B cell (primary cell): ENCODE measurements around the gene MSTN. TPM values are rescaled to one million over a fixed set of nuclear protein-coding genes. Genes with fewer than 3 reads are reported as not detected.
"Not testable (repeated sequence)": the region's sequence is repeated elsewhere in the genome, so short reads cannot be mapped to it uniquely, and the experiment has no call there.

Experiments
- ATAC-seq: fragments of 200-7000 bp; cut with Tn5 transposase; one replicate; pipeline ENCODE4 v1.10.0; 2021; ENCODE audit warnings: low read depth, mild to moderate bottlenecking, moderate number of reproducible peaks, moderate library complexity
- CTCF ChIA-PET: fragments of 350-600 bp; sonication (Branson Sonifier 250); formaldehyde crosslinking; loops from one replicate; lab custom pipeline; 2021; ENCODE audit warnings: antibody characterized with exemption, inconsistent platforms; lab: Charles Lee
- POLR2A ChIA-PET: fragments of 350-600 bp; sonication (Branson Sonifier 250); formaldehyde crosslinking; loops from one replicate; lab custom pipeline; 2021; ENCODE audit warnings: antibody characterized with exemption; lab: Charles Lee
- DNase-seq: peaks from one replicate; pipeline ENCODE4 v3.0.0; 2013
- H2AFZ ChIP-seq: 2 replicates; pipeline ENCODE4 v1.6.1; 2012; ENCODE audit warnings: mild to moderate bottlenecking, low read depth, low read length; ENCODE audit not compliant: insufficient read depth, poor library complexity, severe bottlenecking
- H3K27ac ChIP-seq, 2 donors: 1 replicate in 1 of 2; 2 replicates in 1 of 2; pipeline ENCODE4 v1.5.1; 2012 to 2013; ENCODE audit warnings: low read length in 2 of 2, mild to moderate bottlenecking in 2 of 2, moderate library complexity in 1 of 2
- H3K27me3 ChIP-seq, 4 experiments: fragments of 200-600 bp in 1 of 4; sonication (generic) in 1 of 4; replicated peaks in 1 of 4; 1 replicate in 2 of 4; 2 replicates in 2 of 4; pipeline versions ENCODE4 v1.6.1 to v1.7.0; 2013 to 2016; ENCODE audit warnings: low read length in 3 of 4, mild to moderate bottlenecking in 2 of 4, mixed read lengths in 1 of 4, moderate library complexity in 1 of 4; ENCODE audit not compliant: insufficient read depth in 4 of 4, control insufficient read depth in 3 of 4; ENCODE audit errors: control extremely low read depth in 1 of 4
- H3K36me3 ChIP-seq, 2 experiments: replicated peaks in 1 of 2; 1 replicate in 1 of 2; 2 replicates in 1 of 2; pipeline versions ENCODE4 v1.6.1 to v1.7.1; 2013; ENCODE audit warnings: low read length in 1 of 2; ENCODE audit not compliant: insufficient read depth in 2 of 2, control insufficient read depth in 1 of 2; ENCODE audit errors: control extremely low read depth in 1 of 2, extremely low read depth in 1 of 2
- H3K4me1 ChIP-seq, 2 donors: fragments of 200-600 bp in 1 of 2; sonication (generic) in 1 of 2; 1 replicate in 1 of 2; 2 replicates in 1 of 2; pipeline versions ENCODE4 v1.5.1 to v1.6.1; 2013 to 2017; ENCODE audit warnings: low read length in 2 of 2; ENCODE audit not compliant: control insufficient read depth in 2 of 2, insufficient read depth in 2 of 2
- H3K4me2 ChIP-seq: replicated peaks from 2 replicates; pipeline ENCODE3; 2012; ENCODE audit warnings: mild to moderate bottlenecking, low read depth, low read length; ENCODE audit not compliant: poor library complexity, severe bottlenecking
- H3K4me3 ChIP-seq, 5 experiments: fragments of 200-600 bp in 1 of 5; sonication (generic) in 1 of 5; 1 replicate in 3 of 5; 2 replicates in 2 of 5; pipeline versions ENCODE4 v1.5.1 to v1.7.0; 2011 to 2016; ENCODE audit warnings: low read length in 4 of 5, mild to moderate bottlenecking in 4 of 5, low read depth in 2 of 5, control low read depth in 1 of 5, moderate library complexity in 1 of 5; ENCODE audit not compliant: insufficient read depth in 1 of 5; ENCODE audit errors: control extremely low read depth in 1 of 5, extremely low read depth in 1 of 5
- H3K79me2 ChIP-seq: fragments of 200-600 bp; sonication (generic); one replicate; pipeline ENCODE4 v1.6.0; 2016; ENCODE audit warnings: low read length; ENCODE audit not compliant: control insufficient read depth, insufficient read depth
- H3K9ac ChIP-seq: fragments of 200-600 bp; sonication (generic); 2 replicates; pipeline ENCODE4 v1.6.1; 2017; ENCODE audit warnings: mild to moderate bottlenecking, low read length, moderate library complexity
- H3K9me3 ChIP-seq, 3 donors: one replicate each; pipeline versions ENCODE4 v1.6.1 to v1.7.1; 2013; ENCODE audit warnings: low read length in 2 of 3; ENCODE audit not compliant: control insufficient read depth in 2 of 3, insufficient read depth in 1 of 3; ENCODE audit errors: control extremely low read depth in 1 of 3
- H4K20me1 ChIP-seq: 2 replicates; pipeline ENCODE4 v1.6.0; 2012; ENCODE audit warnings: mild to moderate bottlenecking, low read length; ENCODE audit not compliant: insufficient read depth, control insufficient read depth, poor library complexity, severe bottlenecking
- H3K27ac Mint-ChIP-seq: one replicate; pipeline ENCODE4 v1.8.0; 2021; ENCODE audit warnings: mixed read lengths
- H3K27me3 Mint-ChIP-seq: one replicate; pipeline ENCODE4 v1.8.0; 2021; ENCODE audit warnings: mixed read lengths
- H3K4me1 Mint-ChIP-seq: one replicate; pipeline ENCODE4 v1.8.0; 2021; ENCODE audit warnings: mixed read lengths
- H3K4me3 Mint-ChIP-seq: one replicate; pipeline ENCODE4 v1.8.0; 2021; ENCODE audit warnings: mixed read lengths
- H3K9me3 Mint-ChIP-seq: one replicate; pipeline ENCODE4 v1.8.0; 2022; ENCODE audit warnings: mixed read lengths; ENCODE audit not compliant: insufficient read depth
- EZH2 ChIP-seq: IDR thresholded peaks from 2 replicates; pipeline ENCODE4 v1.6.1; 2012; ENCODE audit warnings: borderline replicate concordance, low read depth, mild to moderate bottlenecking, moderate library complexity, low read length; ENCODE audit not compliant: insufficient read depth, poor library complexity, severe bottlenecking
- WGBS: methylation state at CpG from one replicate; pipeline ENCODE4 v1.1.5; 2013; ENCODE audit warnings: missing lambda C conversion rate; ENCODE audit not compliant: insufficient coverage; 5-methylcytosine and 5-hydroxymethylcytosine counted together
- intact Hi-C: fragments of 100-400 bp; cut with micrococcal nuclease; formaldehyde crosslinking; loops from one replicate; pipeline ENCODE4 v1.10.0; 2022
- polyA plus RNA-seq: library from polyadenylated mRNA; depleted of rRNA; stranded (reverse); fragments of >200 nt; gene quantifications from 2 replicates; pipeline ENCODE4 v1.2.3, GENCODE V29; 2012
- total RNA-seq, 2 donors: library from RNA; stranded (reverse); fragments of 120-200 nt in 1 of 2; gene quantifications; 1 replicate in 1 of 2; 2 replicates in 1 of 2; pipeline versions ENCODE4 v1.2.3 to v1.2.4, GENCODE V29; 2013 to 2022
- TF ChIP-seq, protein P1 (sequence below): fragments of 200-600 bp; IDR thresholded peaks from one replicate; pipeline ENCODE4 v1.8.0; 2022; ENCODE audit warnings: antibody characterized with exemption, mild to moderate bottlenecking

MSTN gene
- total and polyA plus RNA-seq, 2 donors (not counting 1 experiment from before 2014, with no cell fraction given), result 0.07 TPM; not detected in 1

DNA sequence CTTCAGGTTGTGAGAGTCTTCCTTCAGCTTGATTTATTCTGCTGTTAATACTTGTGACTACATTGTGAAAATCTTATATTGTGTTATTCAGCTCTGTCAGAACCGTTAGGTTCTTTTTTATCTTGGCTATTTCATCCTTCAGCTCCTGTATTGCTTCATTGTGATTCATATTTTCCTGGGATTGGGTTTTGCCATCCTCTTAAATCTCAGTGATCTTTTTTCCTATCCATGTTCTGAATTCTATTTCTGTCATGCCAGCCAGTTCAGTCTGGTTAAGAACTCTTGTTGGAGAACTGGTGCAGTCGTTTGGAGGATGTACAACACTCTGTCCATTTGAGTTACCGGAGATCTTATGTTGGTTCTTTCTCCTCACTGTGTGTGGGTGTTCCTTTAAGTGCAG, 19.1 kb downstream of the MSTN start:
- H3K36me3 ChIP-seq, result no peaks in the 10 kb centered on the region
- Mint-ChIP-seq H3K27me3 (peaks cover 14% of the 10 kb centered on the region), H3K27ac (no peak overlapping the region), H3K4me1 (no peaks in the 10 kb centered on the region), H3K4me3 (no peak overlapping the region), H3K9me3 (no peaks in the 10 kb centered on the region)
- no peaks in the 10 kb centered on the region for H3K9me3 ChIP-seq
- no peak overlapping the region for H3K27ac ChIP-seq
- no peaks in the 10 kb centered on the region for H3K4me1 ChIP-seq
- TF ChIP-seq, protein P1, sequence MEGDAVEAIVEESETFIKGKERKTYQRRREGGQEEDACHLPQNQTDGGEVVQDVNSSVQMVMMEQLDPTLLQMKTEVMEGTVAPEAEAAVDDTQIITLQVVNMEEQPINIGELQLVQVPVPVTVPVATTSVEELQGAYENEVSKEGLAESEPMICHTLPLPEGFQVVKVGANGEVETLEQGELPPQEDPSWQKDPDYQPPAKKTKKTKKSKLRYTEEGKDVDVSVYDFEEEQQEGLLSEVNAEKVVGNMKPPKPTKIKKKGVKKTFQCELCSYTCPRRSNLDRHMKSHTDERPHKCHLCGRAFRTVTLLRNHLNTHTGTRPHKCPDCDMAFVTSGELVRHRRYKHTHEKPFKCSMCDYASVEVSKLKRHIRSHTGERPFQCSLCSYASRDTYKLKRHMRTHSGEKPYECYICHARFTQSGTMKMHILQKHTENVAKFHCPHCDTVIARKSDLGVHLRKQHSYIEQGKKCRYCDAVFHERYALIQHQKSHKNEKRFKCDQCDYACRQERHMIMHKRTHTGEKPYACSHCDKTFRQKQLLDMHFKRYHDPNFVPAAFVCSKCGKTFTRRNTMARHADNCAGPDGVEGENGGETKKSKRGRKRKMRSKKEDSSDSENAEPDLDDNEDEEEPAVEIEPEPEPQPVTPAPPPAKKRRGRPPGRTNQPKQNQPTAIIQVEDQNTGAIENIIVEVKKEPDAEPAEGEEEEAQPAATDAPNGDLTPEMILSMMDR, result no peak
- TF ChIP-seq EZH2, result no peak
- DNase-seq (no peak), ATAC-seq (no peak)
- no peak overlapping the region for H3K4me3 ChIP-seq
- POLR2A ChIA-PET, result no interaction called here
- no peaks in the 10 kb centered on the region for H4K20me1 ChIP-seq
- H3K27me3 ChIP-seq, result no peaks in the 10 kb centered on the region
- intact Hi-C loops, result no loop called here
- CTCF ChIA-PET, result no interaction called here
- H3K79me2 ChIP-seq, result no peaks in the 10 kb centered on the region
- 100% methylated on average over 2 of the region's 3 CpGs for WGBS
- no peak overlapping the region for H2AFZ ChIP-seq
- H3K4me2 ChIP-seq, result no peak overlapping the region
- H3K9ac ChIP-seq, result no peak overlapping the region

- no CpG with 5 or more reads among the region's 2 CpGs for WGBS
- H4K20me1 ChIP-seq, result no peaks in the 10 kb centered on the region
These were observed 26.5 kb downstream of the MSTN start for GRCh38 chr2:190036071-190036470.

DNA sequence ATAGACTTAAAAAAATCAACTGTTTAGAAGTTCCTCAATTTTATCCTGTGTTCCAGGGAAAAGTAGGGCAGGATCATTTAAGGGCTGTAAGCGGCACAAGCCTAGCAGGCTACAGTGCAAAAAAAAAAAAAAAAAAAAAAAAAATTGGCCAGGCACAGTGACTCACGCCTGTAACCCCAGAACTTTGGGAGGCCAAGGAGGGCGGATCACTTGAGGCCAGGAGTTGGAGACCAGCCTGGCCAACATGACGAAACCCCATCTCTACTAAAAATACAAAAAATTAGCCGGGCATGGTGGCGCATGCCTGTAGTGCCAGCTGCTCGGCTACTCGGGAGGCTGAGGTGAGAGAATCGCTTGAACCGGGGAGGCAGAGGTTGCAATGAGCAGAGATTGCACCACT, 28.1 kb downstream of the MSTN start:
- H3K4me1 Mint-ChIP-seq, H3K36me3 ChIP-seq, H3K27ac Mint-ChIP-seq, H3K4me3 ChIP-seq, H2AFZ ChIP-seq, H3K4me1 ChIP-seq, POLR2A ChIA-PET, H3K27me3 ChIP-seq, H3K9me3 Mint-ChIP-seq, H3K27me3 Mint-ChIP-seq, intact Hi-C loops, H3K27ac ChIP-seq, H3K4me2 ChIP-seq, H3K79me2 ChIP-seq, H3K4me3 Mint-ChIP-seq, DNase-seq, H4K20me1 ChIP-seq, CTCF ChIA-PET, H3K9me3 ChIP-seq, H3K9ac ChIP-seq, ATAC-seq: not testable (repeated sequence)
- 100% methylated on average over 2 of the region's 10 CpGs for whole genome bisulfite sequencing

More at GRCh38 chr2:190036071-190036470, 26.5 kb downstream of the MSTN start:
- no peak overlapping the region for H3K27ac Mint-ChIP-seq
- intact Hi-C loops, result no loop called here
- Histone ChIP-seq H3K27ac (no peak overlapping the region), H3K4me1 (no peaks in the 10 kb centered on the region), H3K36me3 (no peaks in the 10 kb centered on the region), H2AFZ (no peak overlapping the region), H3K4me3 (no peak overlapping the region), H3K79me2 (no peaks in the 10 kb centered on the region), H3K4me2 (no peak overlapping the region), H3K27me3 (no peaks in the 10 kb centered on the region), H3K9ac (no peak overlapping the region), H3K9me3 (no peaks in the 10 kb centered on the region)
- H3K27me3 Mint-ChIP-seq, result peaks cover 7% of the 10 kb centered on the region
- H3K4me1 Mint-ChIP-seq, result no peaks in the 10 kb centered on the region
- no peak overlapping the region for H3K4me3 Mint-ChIP-seq
- POLR2A ChIA-PET, result no interaction called here
- TF ChIP-seq, protein P1, result no peak
- no peak for TF ChIP-seq EZH2
- ATAC-seq (no peak), DNase-seq (no peak)
- CTCF ChIA-PET, result no interaction called here
- no peaks in the 10 kb centered on the region for H3K9me3 Mint-ChIP-seq
